KMS-11 (cell line): ENCODE measurements around the gene ROGDI.

Source experiments
- H2AFZ ChIP-seq: fragments of 200-600 bp; sonication (generic); 2 replicates; pipeline ENCODE4 v1.6.1; 2016; ENCODE audit warnings: antibody characterized with exemption, mixed run types, low read depth
- H3K27ac ChIP-seq: fragments of 200-600 bp; sonication (generic); 2 replicates; pipeline ENCODE4 v1.6.1; 2016; ENCODE audit warnings: mild to moderate bottlenecking, mixed run types
- H3K27me3 ChIP-seq: fragments of 200-600 bp; sonication (generic); 2 replicates; pipeline ENCODE4 v1.6.1; 2017; ENCODE audit warnings: mild to moderate bottlenecking, low read depth, mixed run types, moderate library complexity; ENCODE audit not compliant: insufficient read depth
- H3K36me3 ChIP-seq: fragments of 200-600 bp; sonication (generic); 2 replicates; pipeline ENCODE4 v1.6.1; 2017; ENCODE audit warnings: mild to moderate bottlenecking, mixed run types; ENCODE audit not compliant: insufficient read depth
- H3K4me1 ChIP-seq: fragments of 200-600 bp; sonication (generic); 2 replicates; pipeline ENCODE4 v1.6.1; 2016; ENCODE audit warnings: mild to moderate bottlenecking, low read depth, mixed run types; ENCODE audit not compliant: poor library complexity, severe bottlenecking
- H3K4me2 ChIP-seq: fragments of 200-600 bp; sonication (generic); 2 replicates; pipeline ENCODE4 v1.7.0; 2016; ENCODE audit warnings: mild to moderate bottlenecking, mixed run types
- H3K4me3 ChIP-seq: fragments of 200-600 bp; sonication (generic); IDR thresholded peaks from 2 replicates; pipeline ENCODE4 v1.6.1; 2017; ENCODE audit warnings: low read depth, low read length, mixed read lengths; ENCODE audit not compliant: insufficient read depth
- H3K79me2 ChIP-seq: fragments of 200-600 bp; sonication (generic); 2 replicates; pipeline ENCODE4 v1.6.1; 2016; ENCODE audit warnings: low read depth, mixed run types; ENCODE audit not compliant: insufficient read depth
- H3K9ac ChIP-seq: fragments of 200-600 bp; sonication (generic); 2 replicates; pipeline ENCODE4 v1.6.1; 2016; ENCODE audit warnings: mild to moderate bottlenecking, mixed run types
- H4K20me1 ChIP-seq: fragments of 200-600 bp; sonication (generic); 2 replicates; pipeline ENCODE4 v1.6.1; 2016; ENCODE audit warnings: mild to moderate bottlenecking, mixed run types; ENCODE audit not compliant: insufficient read depth
- CTCF ChIP-seq: fragments of 200-600 bp; sonication (generic); conservative IDR thresholded peaks from 2 replicates; pipeline ENCODE4 v1.6.1; 2017; ENCODE audit warnings: low read depth, mild to moderate bottlenecking, antibody characterized with exemption, low read length, moderate library complexity, mixed read lengths

The ROGDI gene

GRCh38 chr16:4752351-4753100 is 49.9 kb downstream of the ROGDI start:
- Histone ChIP-seq H3K27ac (no peak overlapping the region), H2AFZ (no peak overlapping the region), H3K36me3 (no peaks in the 10 kb centered on the region), H3K9ac (no peak overlapping the region), H3K4me3 (no peak overlapping the region), H4K20me1 (no peaks in the 10 kb centered on the region), H3K4me1 (no peaks in the 10 kb centered on the region), H3K4me2 (no peak overlapping the region), H3K79me2 (no peaks in the 10 kb centered on the region), H3K27me3 (no peaks in the 10 kb centered on the region)
- no peak for TF ChIP-seq CTCF

GRCh38 chr16:4750896-4751295 is 51.5 kb downstream of the ROGDI start:
- H2AFZ ChIP-seq: no peak overlapping the region
- TF ChIP-seq CTCF: no peak
- H3K27ac ChIP-seq: no peak overlapping the region
- H3K27me3 ChIP-seq: no peaks in the 10 kb centered on the region
- H3K36me3 ChIP-seq: no peaks in the 10 kb centered on the region
- no peak overlapping the region for H3K4me2 ChIP-seq
- H3K79me2 ChIP-seq: no peaks in the 10 kb centered on the region
- H3K9ac ChIP-seq: no peak overlapping the region
- H4K20me1 ChIP-seq: no peaks in the 10 kb centered on the region
- H3K4me1 ChIP-seq: no peaks in the 10 kb centered on the region
- H3K4me3 ChIP-seq: no peak overlapping the region

- no peak for TF ChIP-seq CTCF
- no peaks in the 10 kb centered on the region for H3K4me1 ChIP-seq
- no peak overlapping the region for H3K9ac ChIP-seq
- H3K4me3 ChIP-seq: no peak overlapping the region
- H3K36me3 ChIP-seq: no peaks in the 10 kb centered on the region
- no peaks in the 10 kb centered on the region for H3K27me3 ChIP-seq
- no peaks in the 10 kb centered on the region for H3K79me2 ChIP-seq
- H4K20me1 ChIP-seq: no peaks in the 10 kb centered on the region
- H3K4me2 ChIP-seq: no peak overlapping the region
- no peak overlapping the region for H3K27ac ChIP-seq
- H2AFZ ChIP-seq: no peak overlapping the region
Measured at GRCh38 chr16:4749700-4750257, 52.7 kb downstream of the ROGDI start.

GRCh38 chr16:4748682-4749411 is 53.6 kb downstream of the ROGDI start:
- H3K4me3 ChIP-seq: no peak overlapping the region
- no peak for TF ChIP-seq CTCF
- no peak overlapping the region for H3K27ac ChIP-seq
- H3K4me2 ChIP-seq: no peak overlapping the region
- no peaks in the 10 kb centered on the region for H3K27me3 ChIP-seq
- no peaks in the 10 kb centered on the region for H3K36me3 ChIP-seq
- H3K4me1 ChIP-seq: no peaks in the 10 kb centered on the region
- H3K9ac ChIP-seq: no peak overlapping the region
- H3K79me2 ChIP-seq: no peaks in the 10 kb centered on the region
- H2AFZ ChIP-seq: no peak overlapping the region
- H4K20me1 ChIP-seq: no peaks in the 10 kb centered on the region
